Posterior cingulate gyrus (tissue), 11 donors: ENCODE measurements around the gene MAPK12.
"Not testable (repeated sequence)": the region's sequence is repeated elsewhere in the genome, so short reads cannot be mapped to it uniquely, and the experiment has no call there.

Experiments used
- DNase-seq, 10 donors: peaks; one replicate each; pipeline versions ENCODE4 v3.0.0 to v3.0.0-alpha.2; 2020 to 2021; ENCODE audit warnings: mixed read lengths in 3 of 10
- intact Hi-C: fragments of 100-400 bp; cut with DNase I; formaldehyde crosslinking; loops from one replicate; pipeline ENCODE4 v1.15.1; 2023

The MAPK12 gene

GRCh38 chr22:50283821-50284220, 22.3 kb upstream of the MAPK12 start:
- intact Hi-C loops: no loop called here
- DNase-seq: no peak

- intact Hi-C loops: no loop called here
- DNase-seq: no peak
Measured at GRCh38 chr22:50282361-50283155, 21.1 kb upstream of the MAPK12 start.

GRCh38 chr22:50281957-50282356, 20.5 kb upstream of the MAPK12 start:
- intact Hi-C loops: no loop called here
- DNase-seq: no peak

GRCh38 chr22:50281384-50281760, 19.9 kb upstream of the MAPK12 start:
- DNase-seq: no peak
- intact Hi-C loops: no loop called here

- intact Hi-C loops: no loop called here
Measured at GRCh38 chr22:50280708-50281383, 19.4 kb upstream of the MAPK12 start.

GRCh38 chr22:50280022-50280707, 18.7 kb upstream of the MAPK12 start:
- no peak for DNase-seq
- intact Hi-C loops: no loop called here

More at GRCh38 chr22:50280708-50281383, 19.4 kb upstream of the MAPK12 start:
- DNase-seq: no peak

GRCh38 chr22:50278956-50279619, 17.6 kb upstream of the MAPK12 start:
- intact Hi-C loops: no loop called here
- no peak for DNase-seq

GRCh38 chr22:50278461-50278860, 17.0 kb upstream of the MAPK12 start:
- intact Hi-C loops: no loop called here
- DNase-seq: no peak

GRCh38 chr22:50277761-50278160, 16.3 kb upstream of the MAPK12 start:
- no peak for DNase-seq
- intact Hi-C loops: loop anchor here (2.0 kb wide), 1 partner anchor 49 kb away; the partner anchor contains the start of gene DENND6B

- intact Hi-C loops: loop anchor here (1.0 to 2.0 kb wide), 2 partner anchors 51 to 66 kb away; partner anchors contain the start of gene DENND6B
- DNase-seq: peak; percentile 65 to 98 (median 82)
Measured at GRCh38 chr22:50276143-50276542, 14.7 kb upstream of the MAPK12 start.

- intact Hi-C loops: loop anchor here (1.0 to 2.0 kb wide), 2 partner anchors 51 to 67 kb away; partner anchors contain the start of gene DENND6B
- peak in 1 of 10 donors; percentile 87 for DNase-seq
Measured at GRCh38 chr22:50275181-50276055, 13.9 kb upstream of the MAPK12 start.

- intact Hi-C loops: no loop called here
- no peak for DNase-seq
Measured at GRCh38 chr22:50274771-50275170, 13.3 kb upstream of the MAPK12 start.

- DNase-seq: peak; percentile 46 to 95 (median 70)
- intact Hi-C loops: no loop called here
Measured at GRCh38 chr22:50274311-50274710, 12.8 kb upstream of the MAPK12 start.

- intact Hi-C loops, DNase-seq: not testable (repeated sequence)
Measured at GRCh38 chr22:50273781-50274180, 12.3 kb upstream of the MAPK12 start.

GRCh38 chr22:50273352-50273751, 11.9 kb upstream of the MAPK12 start:
- DNase-seq, intact Hi-C loops: not testable (repeated sequence)

GRCh38 chr22:50272044-50272802, 10.7 kb upstream of the MAPK12 start:
- intact Hi-C loops: no loop called here
- DNase-seq: no peak

- intact Hi-C loops: no loop called here
- DNase-seq: peak in 6 of 10 donors; percentile 53 to 94 (median 63)
Measured at GRCh38 chr22:50271519-50271970, 10.1 kb upstream of the MAPK12 start.

GRCh38 chr22:50270666-50271394, 9.3 kb upstream of the MAPK12 start:
- intact Hi-C loops: no loop called here
- no peak for DNase-seq
